Loucy (cell line): ENCODE measurements around the gene RPL7L1.

ENCODE experiments used
- CTCF ChIP-seq: fragments of 200-600 bp; sonication (generic); conservative IDR thresholded peaks from 2 replicates; pipeline ENCODE4 v1.5.1; 2014; ENCODE audit warnings: mild to moderate bottlenecking, antibody characterized with exemption, low read length
- EZH2phosphoT487 ChIP-seq: fragments of 200-600 bp; IDR thresholded peaks from 2 replicates; pipeline ENCODE4 v1.6.1; 2018; ENCODE audit warnings: antibody characterized with exemption, mild to moderate bottlenecking, moderate library complexity, borderline replicate concordance

- TF ChIP-seq CTCF (no peak), EZH2phosphoT487 (no peak)
Measured at GRCh38 chr6:42879372-42880239, at the start of gene RPL7L1.
